HepG2 (cell line): ENCODE measurements around the gene ZNF860. TPM values are rescaled to one million over a fixed set of nuclear protein-coding genes. Genes with fewer than 3 reads are reported as not detected.

Experiments
- ATAC-seq: fragments of 200-7000 bp; cut with Tn5 transposase; 3 replicates; pipeline ENCODE4 v1.9.1; 2020; ENCODE audit warnings: mild to moderate bottlenecking, moderate library complexity
- BruUV-seq: library from RNA; stranded (reverse); fragments of 400-500 nt; replicated peaks from 2 replicates; lab custom pipeline; 2021; lab: Mats Ljungman, UMichigan
- CTCF ChIA-PET: fragments of 300-600 bp; formaldehyde crosslinking; extraction: SDS; loops from one replicate; lab custom pipeline; 2021; ENCODE audit warnings: low total read pairs, inconsistent platforms, low intra/inter-chr PET ratio; lab: Yijun Ruan, JAX
- POLR2A ChIA-PET: fragments of 350-600 bp; sonication (Branson Sonifier 250); formaldehyde crosslinking; loops from one replicate; lab custom pipeline; 2020; ENCODE audit warnings: antibody characterized with exemption, inconsistent platforms; lab: Yijun Ruan, JAX
- DNase-seq: peaks from one replicate; pipeline ENCODE4 v3.0.0-alpha.2; 2015; ENCODE audit warnings: low spot score
- FAIRE-seq: peaks from 3 replicates; lab custom pipeline; 2011; peaks lifted over from hg19 to GRCh38; lab: Jason Lieb, UNC
- H2AFZ ChIP-seq: one replicate; pipeline ENCODE4 v1.6.1; 2011; ENCODE audit warnings: low read length, inconsistent platforms
- H3K27ac ChIP-seq: fragments of 300-600 bp; 3 replicates; pipeline ENCODE4 v1.8.0; 2011; ENCODE audit warnings: mixed run types, mild to moderate bottlenecking, mixed read lengths, low read length, inconsistent platforms; ENCODE audit not compliant: insufficient read depth; ENCODE audit errors: extremely low read length
- H3K27me3 ChIP-seq, 2 experiments: fragments of 200-600 bp in 1 of 2; 2 replicates in 1 of 2; 3 replicates in 1 of 2; pipeline versions ENCODE4 v1.6.0 to v1.8.0; 2011; ENCODE audit warnings: low read length in 2 of 2, mild to moderate bottlenecking in 2 of 2, moderate library complexity in 2 of 2, inconsistent platforms in 1 of 2; ENCODE audit not compliant: insufficient read depth in 2 of 2, control insufficient read depth in 1 of 2
- H3K36me3 ChIP-seq, 2 experiments: fragments of 200-600 bp in 1 of 2; replicated peaks in 1 of 2; 2 replicates in 1 of 2; 3 replicates in 1 of 2; pipeline versions ENCODE4 v1.5.1 to v1.8.0; 2011; ENCODE audit warnings: low read length in 2 of 2, inconsistent platforms in 1 of 2; ENCODE audit not compliant: insufficient read depth in 2 of 2, control insufficient read depth in 1 of 2
- H3K4me1 ChIP-seq: 2 replicates; pipeline ENCODE4 v1.5.1; 2012; ENCODE audit warnings: low read length, inconsistent platforms; ENCODE audit not compliant: insufficient read depth
- H3K4me2 ChIP-seq: 2 replicates; pipeline ENCODE4 v1.6.0; 2011; ENCODE audit warnings: low read depth, low read length, inconsistent platforms
- H3K4me3 ChIP-seq, 3 experiments: fragments of 200-600 bp in 1 of 3; sonication (generic), shearing (Covaris generic) in 1 of 3; replicated peaks in 1 of 3; 2 replicates each; pipeline ENCODE4 v1.5.1; 2011 to 2016; ENCODE audit warnings: low read length in 3 of 3, inconsistent platforms in 2 of 3, low read depth in 2 of 3, mild to moderate bottlenecking in 2 of 3, control low read depth in 1 of 3, mixed read lengths in 1 of 3; ENCODE audit not compliant: insufficient read depth in 1 of 3
- H3K79me2 ChIP-seq: one replicate; pipeline ENCODE4 v1.6.1; 2011; ENCODE audit warnings: low read length, inconsistent platforms; ENCODE audit not compliant: insufficient read depth
- H3K9ac ChIP-seq: 2 replicates; pipeline ENCODE4 v1.6.0; 2011; ENCODE audit warnings: mild to moderate bottlenecking, low read depth, low read length, inconsistent platforms; ENCODE audit not compliant: insufficient read depth
- H3K9me3 ChIP-seq: 2 replicates; pipeline ENCODE4 v1.5.1; 2012; ENCODE audit warnings: mild to moderate bottlenecking, low read length
- H4K20me1 ChIP-seq: 2 replicates; pipeline ENCODE4 v1.6.0; 2011; ENCODE audit warnings: inconsistent platforms, mild to moderate bottlenecking, low read length, moderate library complexity; ENCODE audit not compliant: insufficient read depth
- AGO2 ChIP-seq: fragments of 200-400 bp; formaldehyde crosslinking; optimal IDR thresholded peaks from 2 replicates; pipeline ENCODE3; 2017; ENCODE audit warnings: mild to moderate bottlenecking, low read depth, low read length, moderate library complexity
- AKAP8 ChIP-seq: sonication (generic); formaldehyde crosslinking; IDR thresholded peaks from 2 replicates; pipeline ENCODE4 v1.5.1; 2020; ENCODE audit warnings: mild to moderate bottlenecking, missing genetic modification reagents
- CC2D1A ChIP-seq: sonication (generic); formaldehyde crosslinking; IDR thresholded peaks from 2 replicates; pipeline ENCODE4 v1.8.1; 2023; ENCODE audit warnings: mild to moderate bottlenecking, missing genetic modification reagents
- ESRRA ChIP-seq: sonication (generic); formaldehyde crosslinking; IDR thresholded peaks from 2 replicates; pipeline ENCODE4 v1.5.1; 2020; ENCODE audit warnings: mild to moderate bottlenecking, low read depth, missing genetic modification reagents
- GATAD1 ChIP-seq: IDR thresholded peaks from 2 replicates; pipeline ENCODE4 v1.6.1; 2016; ENCODE audit warnings: missing genetic modification reagents, missing compliant biosample characterization
- HOXA5 ChIP-seq: sonication (generic); formaldehyde crosslinking; IDR thresholded peaks from 2 replicates; pipeline ENCODE4 v1.4.0; 2020; ENCODE audit warnings: missing genetic modification reagents
- NPAS2 ChIP-seq: sonication (generic); formaldehyde crosslinking; IDR thresholded peaks from 2 replicates; pipeline ENCODE4 v1.8.0; 2022; ENCODE audit warnings: mild to moderate bottlenecking, missing genetic modification reagents, borderline replicate concordance
- PAF1 ChIP-seq: IDR thresholded peaks from 2 replicates; pipeline ENCODE4 v1.6.1; 2016; ENCODE audit warnings: missing genetic modification reagents, missing compliant biosample characterization
- ZC3H4 ChIP-seq: sonication (generic); formaldehyde crosslinking; IDR thresholded peaks from 2 replicates; pipeline ENCODE4 v1.4.0; 2020; ENCODE audit warnings: missing genetic modification reagents, borderline replicate concordance
- ZFP90 ChIP-seq: sonication (generic); formaldehyde crosslinking; IDR thresholded peaks from 2 replicates; pipeline ENCODE4 v1.8.0; 2022; ENCODE audit warnings: missing genetic modification reagents, mild to moderate bottlenecking, inconsistent platforms, borderline replicate concordance
- ZNF33B ChIP-seq: sonication (generic); formaldehyde crosslinking; IDR thresholded peaks from 2 replicates; pipeline ENCODE4 v1.5.1; 2020; ENCODE audit warnings: mild to moderate bottlenecking, missing genetic modification reagents
- ZNF788 ChIP-seq: sonication (generic); formaldehyde crosslinking; IDR thresholded peaks from 2 replicates; pipeline ENCODE4 v1.5.0; 2020; ENCODE audit warnings: mild to moderate bottlenecking, missing genetic modification reagents, borderline replicate concordance
- ZNF83 ChIP-seq: sonication (generic); formaldehyde crosslinking; IDR thresholded peaks from 2 replicates; pipeline ENCODE4 v1.4.0; 2020; ENCODE audit warnings: missing genetic modification reagents, mild to moderate bottlenecking, borderline replicate concordance
- WGBS: methylation state at CpG from one replicate; pipeline ENCODE4 v1.1.6; 2017; ENCODE audit warnings: low lambda C conversion rate; 5-methylcytosine and 5-hydroxymethylcytosine counted together
- in situ Hi-C: cut with HindIII; loops from 2 replicates; pipeline ENCODE4 v1.10.0; 2017; ENCODE audit warnings: low pct_unique_long_range_greater_than_20kb; ENCODE audit not compliant: extremely low pct_ligation_motif_present
- intact Hi-C: fragments of 100-400 bp; cut with micrococcal nuclease; formaldehyde crosslinking; loops from one replicate; pipeline ENCODE4 v1.10.0; 2022; ENCODE audit not compliant: unreplicated experiment
- polyA plus RNA-seq, 8 experiments: library from polyadenylated mRNA; depleted of rRNA in 3 of 8; stranded (reverse) in 7 of 8; unstranded in 1 of 8; fragments of >200 nt; fragmentation: Illumina TruSeq in 4 of 8; extraction: Trizol in 4 of 8; gene quantifications; 2 replicates each; pipeline versions ENCODE4 v1.2.1 to v1.2.3, GENCODE V29; 2011 to 2016; ENCODE audit warnings: low read depth in 4 of 8, missing spikeins in 1 of 8, mixed read lengths in 1 of 8; ENCODE audit not compliant: insufficient read depth in 1 of 8
- total RNA-seq, 5 experiments: library from RNA; depleted of rRNA; stranded (reverse); fragments of >200 nt; fragmentation: Illumina TruSeq; extraction: Trizol; gene quantifications; 2 replicates each; pipeline ENCODE4 v1.2.3, GENCODE V29; 2016; ENCODE audit warnings: low read depth in 1 of 5
- TF ChIP-seq, protein P1 (sequence below): IDR thresholded peaks from 2 replicates; pipeline ENCODE4 v1.6.1; 2016; ENCODE audit warnings: control low read depth
- TF ChIP-seq, protein P2 (sequence below): sonication (generic); formaldehyde crosslinking; IDR thresholded peaks from 2 replicates; pipeline ENCODE4 v1.8.0; 2022; ENCODE audit warnings: low read depth, missing genetic modification reagents
- TF ChIP-seq, protein P3 (sequence below): sonication (generic); formaldehyde crosslinking; IDR thresholded peaks from 2 replicates; pipeline ENCODE4 v1.8.1; 2023; ENCODE audit warnings: mild to moderate bottlenecking, moderate library complexity, missing genetic modification reagents
- TF ChIP-seq, protein P4 (sequence below): sonication (generic); formaldehyde crosslinking; IDR thresholded peaks from 2 replicates; pipeline ENCODE4 v1.8.0; 2022; ENCODE audit warnings: mild to moderate bottlenecking, missing genetic modification reagents, moderate library complexity

Gene ZNF860
- total and polyA plus RNA-seq, 2 of the 13 experiments (the other 11 are each of a cell fraction or from before 2014, with no cell fraction given): 0.55 to 0.73 TPM

DNA sequence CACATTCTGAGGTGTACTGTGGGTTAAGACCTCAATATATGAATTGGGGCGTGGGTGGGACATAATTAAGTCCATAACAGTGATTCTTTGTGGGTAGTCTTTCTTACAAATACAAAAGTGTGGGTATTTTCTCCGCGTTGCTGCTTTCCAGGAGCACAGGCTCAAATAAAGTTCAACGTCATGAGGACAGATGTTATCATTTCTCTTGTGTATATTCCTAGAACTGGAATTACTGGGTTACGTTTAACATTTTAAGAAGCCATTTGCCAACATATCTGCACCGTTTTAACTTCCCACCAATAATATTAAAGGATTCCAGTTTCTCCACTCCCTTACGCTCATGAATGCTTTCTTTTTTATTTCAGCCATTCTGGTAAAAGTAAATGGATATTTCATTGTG lies 39.6 kb downstream of the ZNF860 start:
- no peak overlapping the region for H3K4me2 ChIP-seq
- ATAC-seq: no peak
- no peak for TF ChIP-seq ZNF788 (CRISPR knock-in tag)
- TF ChIP-seq ZNF33B (CRISPR knock-in tag): no peak
- TF ChIP-seq, protein P1, sequence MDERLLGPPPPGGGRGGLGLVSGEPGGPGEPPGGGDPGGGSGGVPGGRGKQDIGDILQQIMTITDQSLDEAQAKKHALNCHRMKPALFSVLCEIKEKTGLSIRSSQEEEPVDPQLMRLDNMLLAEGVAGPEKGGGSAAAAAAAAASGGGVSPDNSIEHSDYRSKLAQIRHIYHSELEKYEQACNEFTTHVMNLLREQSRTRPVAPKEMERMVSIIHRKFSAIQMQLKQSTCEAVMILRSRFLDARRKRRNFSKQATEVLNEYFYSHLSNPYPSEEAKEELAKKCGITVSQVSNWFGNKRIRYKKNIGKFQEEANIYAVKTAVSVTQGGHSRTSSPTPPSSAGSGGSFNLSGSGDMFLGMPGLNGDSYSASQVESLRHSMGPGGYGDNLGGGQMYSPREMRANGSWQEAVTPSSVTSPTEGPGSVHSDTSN: no peak
- TF ChIP-seq, protein P2, sequence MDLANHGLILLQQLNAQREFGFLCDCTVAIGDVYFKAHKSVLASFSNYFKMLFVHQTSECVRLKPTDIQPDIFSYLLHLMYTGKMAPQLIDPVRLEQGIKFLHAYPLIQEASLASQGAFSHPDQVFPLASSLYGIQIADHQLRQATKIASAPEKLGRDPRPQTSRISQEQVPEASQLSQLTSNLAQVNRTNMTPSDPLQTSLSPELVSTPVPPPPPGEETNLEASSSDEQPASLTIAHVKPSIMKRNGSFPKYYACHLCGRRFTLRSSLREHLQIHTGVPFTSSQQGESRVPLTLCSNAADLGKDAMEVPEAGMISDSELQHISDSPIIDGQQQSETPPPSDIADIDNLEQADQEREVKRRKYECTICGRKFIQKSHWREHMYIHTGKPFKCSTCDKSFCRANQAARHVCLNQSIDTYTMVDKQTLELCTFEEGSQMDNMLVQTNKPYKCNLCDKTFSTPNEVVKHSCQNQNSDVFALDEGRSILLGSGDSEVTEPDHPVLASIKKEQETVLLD: no peak
- TF ChIP-seq ZNF83 (CRISPR knock-in tag): no peak
- TF ChIP-seq PAF1 (CRISPR knock-in tag): no peak
- TF ChIP-seq AGO2: no peak
- no peak for TF ChIP-seq GATAD1 (CRISPR knock-in tag)
- TF ChIP-seq ESRRA: no peak
- no peak for TF ChIP-seq AKAP8 (CRISPR knock-in tag)
- no peak for TF ChIP-seq CC2D1A
- TF ChIP-seq HOXA5 (CRISPR knock-in tag): no peak
- TF ChIP-seq, protein P3, sequence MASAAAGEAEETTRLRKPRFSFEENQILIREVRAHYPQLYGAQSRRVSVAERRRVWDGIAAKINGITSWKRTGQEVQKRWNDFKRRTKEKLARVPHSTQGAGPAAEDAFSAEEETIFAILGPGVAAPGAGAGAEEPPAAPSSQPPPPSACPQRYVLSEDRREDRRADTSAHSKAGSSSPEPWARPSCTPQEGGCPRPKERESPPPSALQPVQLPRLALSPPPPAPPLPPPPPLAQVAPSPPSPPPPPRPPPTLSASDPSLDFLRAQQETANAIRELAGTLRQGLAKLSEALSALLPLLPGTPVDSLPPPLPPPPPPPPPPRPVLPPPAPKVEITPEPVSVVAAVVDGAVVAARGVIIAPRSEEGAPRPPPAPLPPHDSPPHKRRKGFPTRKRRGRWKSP (CRISPR knock-in tag): no peak
- TF ChIP-seq NPAS2 (CRISPR knock-in tag): no peak
- TF ChIP-seq ZC3H4 (CRISPR knock-in tag): no peak
- no peak for TF ChIP-seq ZFP90 (CRISPR knock-in tag)
- TF ChIP-seq, protein P4, sequence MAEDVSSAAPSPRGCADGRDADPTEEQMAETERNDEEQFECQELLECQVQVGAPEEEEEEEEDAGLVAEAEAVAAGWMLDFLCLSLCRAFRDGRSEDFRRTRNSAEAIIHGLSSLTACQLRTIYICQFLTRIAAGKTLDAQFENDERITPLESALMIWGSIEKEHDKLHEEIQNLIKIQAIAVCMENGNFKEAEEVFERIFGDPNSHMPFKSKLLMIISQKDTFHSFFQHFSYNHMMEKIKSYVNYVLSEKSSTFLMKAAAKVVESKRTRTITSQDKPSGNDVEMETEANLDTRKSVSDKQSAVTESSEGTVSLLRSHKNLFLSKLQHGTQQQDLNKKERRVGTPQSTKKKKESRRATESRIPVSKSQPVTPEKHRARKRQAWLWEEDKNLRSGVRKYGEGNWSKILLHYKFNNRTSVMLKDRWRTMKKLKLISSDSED: no peak
- H3K27me3 ChIP-seq: no peaks in the 10 kb centered on the region
- no peak for FAIRE-seq
- no peak overlapping the region for H3K4me3 ChIP-seq
- H2AFZ ChIP-seq: no peak overlapping the region
- H3K79me2 ChIP-seq: no peaks in the 10 kb centered on the region
- H4K20me1 ChIP-seq: no peaks in the 10 kb centered on the region
- in situ Hi-C loops (no loop called here), intact Hi-C loops (no loop called here)
- peaks cover 19% of the 10 kb centered on the region for H3K4me1 ChIP-seq
- no peak for DNase-seq
- H3K9me3 ChIP-seq: no peaks in the 10 kb centered on the region
- WGBS: 65% methylated on average over 7 of the region's 7 CpGs
- H3K36me3 ChIP-seq: no peaks in the 10 kb centered on the region
- ChIA-PET CTCF (no interaction called here), POLR2A (no interaction called here)
- no TSS peak for BruUV-seq
- no peak overlapping the region for H3K27ac ChIP-seq
- H3K9ac ChIP-seq: no peak overlapping the region
